Adipose tissue (tissue), 3 donors: ENCODE measurements around the gene PACSIN1. TPM values are rescaled to one million over a fixed set of nuclear protein-coding genes. Genes with fewer than 3 reads are reported as not detected.

ENCODE experiments used
- H3K27ac ChIP-seq: one replicate; pipeline ENCODE4 v1.5.1; 2013; ENCODE audit warnings: low read depth, low read length
- WGBS, 3 donors: extraction: QIAGEN DNeasy Blood & Tissue Kit; methylation state at CpG; one replicate each; pipeline ENCODE4 v1.1.7; 2013; 5-methylcytosine and 5-hydroxymethylcytosine counted together
- polyA plus RNA-seq, 3 donors: library from polyadenylated mRNA; stranded (reverse); fragments of 200-250 nt; gene quantifications; one replicate each; pipeline ENCODE4 v1.2.3, GENCODE V29; 2013
- donor health status: healthy with polysubstance abuse.
- donor health status: Bipolar disorder and iron deficiency.
- donor health status: healthy.

The PACSIN1 gene
- under 1 TPM in 2 of 3 donors, not detected in 1; 0.17 to 0.21 TPM for polyA plus RNA-seq

- H3K27ac ChIP-seq = no peak within 1 kb of the TSS
- 2 to 3% (median 3%) methylated on average over 42 to 67 of the region's 67 CpGs for WGBS, 3 donors
Measured at GRCh38 chr6:34465531-34466241, at the start of gene PACSIN1. PACSIN1 (plus strand) TSS chr6:34466076; CDS start chr6:34526306, 60,230 bp downstream.

- 62 to 77% (median 70%) methylated on average over 7 of the region's 7 CpGs for WGBS, 3 donors
- no peak overlapping the region for H3K27ac ChIP-seq
Measured at GRCh38 chr6:34416877-34417371, 49.0 kb upstream of the PACSIN1 start.

GRCh38 chr6:34418367-34418766 lies 47.5 kb upstream of the PACSIN1 start:
- WGBS, 3 donors = 80 to 88% (median 80%) methylated on average over 5 of the region's 5 CpGs
- no peak overlapping the region for H3K27ac ChIP-seq

DNA sequence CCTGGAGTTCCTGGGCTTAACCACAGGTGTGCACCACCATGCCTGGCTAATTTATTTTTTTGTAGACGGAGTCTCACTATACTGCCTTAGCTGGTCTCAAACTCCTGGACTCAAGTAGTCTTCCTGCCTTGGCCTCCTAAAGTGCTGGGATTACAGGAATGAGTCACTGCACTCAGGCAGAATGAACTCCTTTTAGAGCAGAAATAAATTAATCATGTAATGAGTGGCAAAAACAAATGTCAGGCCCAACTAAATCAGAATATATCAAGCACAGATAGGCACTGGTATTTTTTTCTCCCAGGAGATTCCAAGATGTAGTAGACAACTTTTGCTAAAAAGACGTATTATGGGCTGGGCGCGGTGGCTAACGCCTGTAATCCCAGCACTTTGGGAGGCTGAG lies 42.6 kb upstream of the PACSIN1 start:
- WGBS, 3 donors = 91 to 96% (median 96%) methylated on average over 5 of the region's 5 CpGs
- H3K27ac ChIP-seq = no peak overlapping the region

- 69 to 77% (median 76%) methylated on average over 19 of the region's 19 CpGs for WGBS, 3 donors
- no peak overlapping the region for H3K27ac ChIP-seq
Measured at GRCh38 chr6:34424200-34425131, 41.4 kb upstream of the PACSIN1 start.

DNA sequence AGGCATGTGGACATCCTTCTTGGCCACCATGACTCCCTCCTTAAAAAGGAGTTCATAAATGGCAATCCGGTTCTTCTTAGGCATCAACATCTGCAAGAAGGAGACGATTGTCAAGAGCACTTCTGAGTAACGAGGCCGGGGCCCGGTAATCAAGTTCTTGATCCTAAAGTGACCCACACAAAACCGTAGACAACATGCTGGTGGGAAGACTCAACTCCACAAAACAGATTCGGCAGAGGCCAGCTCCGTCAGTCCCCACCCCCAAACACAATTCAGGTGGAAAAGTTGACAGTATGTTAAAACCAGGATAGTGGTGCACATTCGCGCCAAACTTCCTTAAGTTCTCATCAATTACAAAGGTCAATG lies 40.8 kb upstream of the PACSIN1 start:
- 3 to 6% (median 5%) methylated on average over 10 of the region's 10 CpGs for WGBS, 3 donors
- peak overlapping the region; percentile 64 for H3K27ac ChIP-seq

DNA sequence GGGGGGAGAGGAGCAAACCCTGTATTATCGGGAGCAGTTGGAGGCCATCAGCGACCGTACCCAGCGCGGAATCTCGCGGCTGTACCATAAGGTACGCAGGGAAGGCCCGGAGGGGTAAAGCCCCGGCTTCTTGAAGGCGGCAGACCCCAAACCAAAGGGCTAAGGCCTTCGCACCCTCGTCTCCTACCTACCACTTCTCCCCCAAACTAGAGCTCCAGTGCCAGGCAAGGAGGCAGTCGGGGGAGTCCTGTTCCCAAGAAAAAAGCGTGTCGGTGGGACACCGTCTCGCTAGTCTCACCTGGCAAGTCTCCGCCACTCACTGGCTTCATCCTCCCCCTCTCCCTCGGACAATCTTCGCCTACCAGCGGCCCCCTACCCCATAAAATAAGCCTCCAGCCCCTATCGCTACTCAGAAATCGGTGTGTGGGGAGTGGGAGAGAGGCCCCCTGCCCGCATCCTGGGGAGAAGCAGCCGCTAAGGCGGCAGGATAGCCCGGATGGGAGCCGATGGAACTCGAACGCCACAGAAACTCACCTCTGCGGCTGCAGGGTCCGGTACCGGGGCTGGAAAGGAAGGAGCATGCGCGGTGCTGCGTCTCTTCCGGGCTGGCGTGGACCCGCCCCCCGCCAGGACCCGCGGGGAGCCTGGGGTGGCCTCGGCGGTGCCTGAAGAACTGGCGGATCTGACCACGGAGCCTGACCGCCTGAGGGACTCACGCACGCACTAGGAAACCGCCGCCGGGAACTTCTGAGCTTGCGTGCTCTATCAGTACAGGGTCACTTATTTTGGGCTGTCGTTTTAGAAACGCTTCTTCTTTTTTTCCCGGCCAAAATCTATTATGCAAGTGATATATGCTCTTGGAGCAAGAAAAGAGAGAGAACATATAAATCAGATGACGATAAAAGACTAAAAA lies 40.1 kb upstream of the PACSIN1 start, which contains the start of gene RPS10:
RPS10 (minus strand) TSS at position 572 of the 913 bp plus-strand sequence. CDS start 848 bp downstream, outside the sequence.
- peak within 1 kb of the TSS; percentile 64 for H3K27ac ChIP-seq
- 0 to 1% (median 0%) methylated on average over 53 to 58 of the region's 58 CpGs for WGBS, 3 donors

- 74 to 77% (median 75%) methylated on average over 5 of the region's 5 CpGs for WGBS, 3 donors
- no peak overlapping the region for H3K27ac ChIP-seq
Measured at GRCh38 chr6:34435916-34436315, 30.0 kb upstream of the PACSIN1 start.

DNA sequence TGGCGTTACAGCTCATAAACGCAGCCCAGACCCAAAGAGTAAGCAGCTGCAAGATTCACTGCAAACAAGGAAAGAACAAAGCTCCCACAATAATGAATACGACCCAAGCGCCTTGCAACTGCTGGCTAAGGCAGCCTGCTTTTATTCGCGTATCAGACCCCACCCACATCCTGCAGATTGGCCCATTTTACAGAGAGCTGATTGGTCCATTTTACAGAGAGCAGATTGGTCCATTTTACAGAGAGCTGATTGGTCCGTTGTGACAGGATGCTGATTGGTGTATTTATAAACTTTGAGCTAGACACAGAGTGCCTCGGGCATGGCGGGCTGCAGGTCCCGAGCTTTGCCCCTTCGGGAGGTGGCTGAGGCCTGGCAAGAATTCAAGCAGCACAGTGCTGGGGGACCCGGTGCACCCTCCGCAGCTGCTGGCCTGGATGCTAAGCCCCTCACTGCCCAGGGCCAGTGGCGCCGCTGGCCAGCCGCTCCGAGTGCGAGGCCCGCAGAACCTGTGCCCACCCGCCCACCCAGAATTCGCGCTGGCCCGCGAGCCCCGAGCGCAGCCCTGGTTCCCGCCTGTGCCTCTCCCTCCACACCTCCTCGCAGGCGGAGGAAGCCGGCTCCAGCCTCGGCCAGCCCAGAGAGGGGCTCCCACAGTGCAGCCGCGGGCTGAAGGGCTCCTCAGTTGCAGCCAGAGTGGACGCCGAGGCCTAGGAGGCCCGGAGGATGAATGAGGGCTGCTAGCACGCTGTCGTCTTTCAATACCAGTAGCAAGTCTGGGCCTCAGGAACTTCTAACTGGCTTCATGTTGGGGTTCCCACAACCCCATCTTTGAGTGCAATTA lies 28.9 kb upstream of the PACSIN1 start:
- 93 to 95% (median 93%) methylated on average over 37 to 38 of the region's 38 CpGs for WGBS, 3 donors
- no peak overlapping the region for H3K27ac ChIP-seq

DNA sequence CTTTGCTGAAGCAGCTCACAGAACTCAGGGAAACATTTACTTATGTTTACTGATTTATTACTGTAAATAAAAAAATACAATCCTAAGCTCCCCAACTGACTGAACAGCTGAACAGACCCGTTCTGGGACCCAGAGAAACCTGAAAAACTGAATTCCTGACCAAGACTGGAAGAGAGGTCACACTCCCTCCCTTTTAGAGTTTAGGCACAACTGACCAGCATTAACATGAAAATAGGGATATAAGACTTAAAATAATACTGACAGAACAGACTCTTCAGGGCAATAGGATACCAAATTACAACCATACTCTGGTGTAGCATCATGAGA lies 28.3 kb upstream of the PACSIN1 start:
- WGBS, 3 donors = 42 to 80% (median 79%) methylated on average over 1 of the region's 1 CpG

DNA sequence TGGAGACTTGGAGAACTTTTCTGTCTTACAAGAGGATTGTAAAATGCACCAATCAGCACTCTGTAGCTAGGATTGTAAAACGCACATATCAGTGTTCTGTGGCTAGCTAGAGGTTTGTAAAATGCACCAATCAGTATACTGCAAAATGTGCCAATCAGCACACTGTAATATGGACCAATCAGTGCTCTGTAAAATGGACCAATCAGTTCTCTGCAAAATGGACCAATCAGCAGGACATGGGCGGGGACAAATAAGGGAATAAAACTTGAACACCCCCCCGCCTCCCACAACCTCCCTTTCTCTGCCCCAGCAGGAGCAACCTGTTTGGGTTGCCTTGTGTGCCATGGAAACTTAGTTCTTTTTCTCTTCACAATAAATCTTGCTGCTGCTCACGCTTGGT lies 27.2 kb upstream of the PACSIN1 start:
- 60 to 65% (median 62%) methylated on average over 4 of the region's 4 CpGs for WGBS, 3 donors
- H3K27ac ChIP-seq = no peak overlapping the region

More for the DNA sequence above, 28.3 kb upstream of the PACSIN1 start:
- no peak overlapping the region for H3K27ac ChIP-seq

DNA sequence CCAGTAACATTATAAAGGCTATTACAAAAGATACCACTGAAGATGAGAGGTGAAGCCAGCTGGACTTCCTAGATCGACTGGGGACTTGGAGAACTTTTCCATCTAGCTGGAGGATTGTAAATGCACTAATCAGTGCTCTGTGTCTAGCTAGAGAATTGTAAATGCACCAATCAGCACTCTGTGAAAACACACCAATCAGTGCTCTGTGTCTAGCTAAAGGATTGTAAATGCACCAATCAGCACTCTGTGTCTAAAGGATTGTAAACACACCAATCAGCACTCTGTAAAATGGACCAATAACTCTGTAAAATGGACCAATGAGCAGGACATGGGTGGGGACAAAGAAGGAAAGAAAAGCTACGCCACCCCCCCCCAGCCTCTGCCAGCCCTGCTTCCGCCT lies 26.4 kb upstream of the PACSIN1 start:
- no peak overlapping the region for H3K27ac ChIP-seq
- 89 to 98% (median 91%) methylated on average over 2 to 3 of the region's 3 CpGs for WGBS, 3 donors

DNA sequence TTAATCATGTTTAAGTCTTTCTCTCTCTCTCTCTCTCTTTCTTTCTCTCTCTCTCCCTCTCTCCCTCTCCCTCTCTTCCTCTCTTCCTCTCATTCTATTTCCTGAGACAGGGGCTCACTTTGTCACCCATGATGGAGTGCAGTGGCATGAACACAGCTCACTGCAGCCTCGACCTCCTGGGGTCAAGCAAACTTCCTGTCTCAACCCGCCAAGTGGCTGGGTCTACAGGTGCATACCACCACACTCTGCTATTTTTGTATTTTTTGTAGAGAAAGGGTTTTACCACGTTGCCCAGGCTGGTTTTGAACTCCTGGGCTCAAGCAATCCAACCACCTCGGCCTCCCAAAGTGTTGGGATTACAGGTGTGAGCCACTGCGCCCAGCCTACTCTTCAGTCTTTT lies 24.4 kb upstream of the PACSIN1 start:
- no peak overlapping the region for H3K27ac ChIP-seq
- WGBS, 3 donors = 57 to 63% (median 62%) methylated on average over 5 of the region's 5 CpGs

GRCh38 chr6:34445313-34445860 lies 20.5 kb upstream of the PACSIN1 start:
- 70 to 78% (median 76%) methylated on average over 4 of the region's 4 CpGs for WGBS, 3 donors

GRCh38 chr6:34447386-34447785 lies 18.5 kb upstream of the PACSIN1 start:
- H3K27ac ChIP-seq = no peak overlapping the region
- WGBS, 3 donors = 66 to 82% (median 78%) methylated on average over 7 of the region's 7 CpGs

More at GRCh38 chr6:34445313-34445860, 20.5 kb upstream of the PACSIN1 start:
- no peak overlapping the region for H3K27ac ChIP-seq

DNA sequence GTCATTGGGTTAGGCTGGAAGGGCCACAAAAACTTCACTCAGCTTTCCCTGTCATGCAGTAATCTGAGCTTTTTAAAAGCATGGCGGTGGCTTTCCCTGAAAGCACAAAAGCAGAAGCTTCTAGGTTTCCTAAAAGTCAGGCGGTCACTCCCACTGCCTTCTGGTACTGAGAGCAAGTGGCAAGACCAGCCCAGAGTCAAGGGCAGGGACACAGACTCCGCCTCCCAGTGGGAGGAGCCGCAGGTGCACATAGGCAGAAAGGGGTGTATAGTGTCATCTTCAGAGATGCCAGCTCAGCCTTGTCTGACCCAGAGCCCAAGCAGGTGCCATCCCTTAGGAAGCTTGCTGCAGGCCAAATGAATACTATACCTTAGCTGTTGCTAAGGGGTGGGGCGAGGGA lies 18.0 kb upstream of the PACSIN1 start:
- 58 to 72% (median 70%) methylated on average over 5 of the region's 5 CpGs for WGBS, 3 donors
- no peak overlapping the region for H3K27ac ChIP-seq

GRCh38 chr6:34451192-34451591 lies 14.7 kb upstream of the PACSIN1 start:
- H3K27ac ChIP-seq = no peak overlapping the region
- WGBS, 3 donors = 93 to 100% (median 100%) methylated on average over 1 of the region's 1 CpG
